NCI-H2196 (cell line): ENCODE data around the gene SEMA5A.
"Not testable (repeated sequence)": the region's sequence is repeated elsewhere in the genome, so short reads cannot be mapped to it uniquely, and the experiment has no call there.

Source experiments
- DNase-seq: peaks from one replicate; lab custom pipeline; 2025; ENCODE audit not compliant: unreplicated experiment; lab: John Stamatoyannopoulos, UW

The SEMA5A gene

GRCh38 chr5:9409413-9409960, 136.4 kb downstream of the SEMA5A start:
- DNase-seq = no peak

GRCh38 chr5:9408964-9409363, 136.9 kb downstream of the SEMA5A start:
- no peak for DNase-seq

DNA sequence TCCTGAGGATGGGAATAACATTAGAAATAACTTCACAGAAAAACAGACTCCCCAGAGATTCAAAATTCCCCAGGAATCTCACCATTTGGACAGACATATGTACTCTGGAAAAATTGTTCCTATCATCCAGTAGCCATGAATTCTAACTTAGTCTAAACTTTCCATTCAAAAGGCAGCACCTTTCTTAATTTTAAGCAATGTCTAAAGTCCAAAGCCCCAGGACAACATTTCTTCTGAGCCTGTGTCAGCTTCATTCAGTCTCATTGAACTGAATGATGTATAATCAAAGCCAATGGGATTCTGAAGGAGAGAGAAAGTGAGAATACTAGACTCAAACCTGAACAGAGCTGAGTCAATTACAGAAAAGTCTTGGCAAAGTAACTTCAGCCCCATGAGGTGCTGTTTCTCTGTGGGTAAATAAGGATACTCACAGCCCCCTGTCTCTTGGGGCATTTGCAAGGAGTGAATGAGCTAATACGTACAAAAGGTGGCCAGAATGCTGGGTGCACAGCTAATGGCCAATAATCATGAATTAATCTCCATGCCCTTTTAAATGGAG, 140.6 kb downstream of the SEMA5A start:
- no peak for DNase-seq

DNA sequence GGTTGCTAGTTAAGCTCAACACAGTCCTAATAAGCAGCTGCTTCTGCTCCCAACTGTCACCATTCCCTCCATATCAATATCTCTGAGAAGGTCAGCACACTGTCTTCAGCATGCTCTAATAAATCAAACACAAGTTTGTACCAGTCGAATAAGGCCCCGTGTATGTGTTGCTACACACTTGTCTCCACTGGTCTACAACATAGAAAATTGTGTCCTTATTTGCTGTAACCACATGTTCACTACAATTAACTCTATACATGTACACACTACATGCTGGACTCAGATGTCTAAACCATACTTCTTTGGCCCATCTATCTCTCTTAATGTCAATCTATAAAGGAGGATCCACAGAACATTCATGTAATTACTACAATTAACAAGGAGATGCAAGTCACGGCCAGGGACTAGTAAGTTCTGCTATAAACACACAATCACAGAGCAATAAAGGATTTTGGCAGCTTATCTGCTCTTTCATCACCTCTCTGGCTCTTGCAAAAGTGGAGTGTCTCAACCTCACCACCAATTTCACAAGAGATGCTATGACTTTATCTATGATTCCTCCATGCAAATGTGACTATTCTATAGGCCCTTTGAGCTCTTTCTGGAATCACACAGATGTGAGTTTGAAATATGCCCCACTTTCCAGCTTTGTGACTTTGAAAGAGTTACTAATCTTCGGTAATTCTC, 143.9 kb downstream of the SEMA5A start:
- DNase-seq = no peak

GRCh38 chr5:9399783-9400182, 146.1 kb downstream of the SEMA5A start:
- DNase-seq = not testable (repeated sequence)

GRCh38 chr5:9399094-9399493, 146.8 kb downstream of the SEMA5A start:
- no peak for DNase-seq

DNA sequence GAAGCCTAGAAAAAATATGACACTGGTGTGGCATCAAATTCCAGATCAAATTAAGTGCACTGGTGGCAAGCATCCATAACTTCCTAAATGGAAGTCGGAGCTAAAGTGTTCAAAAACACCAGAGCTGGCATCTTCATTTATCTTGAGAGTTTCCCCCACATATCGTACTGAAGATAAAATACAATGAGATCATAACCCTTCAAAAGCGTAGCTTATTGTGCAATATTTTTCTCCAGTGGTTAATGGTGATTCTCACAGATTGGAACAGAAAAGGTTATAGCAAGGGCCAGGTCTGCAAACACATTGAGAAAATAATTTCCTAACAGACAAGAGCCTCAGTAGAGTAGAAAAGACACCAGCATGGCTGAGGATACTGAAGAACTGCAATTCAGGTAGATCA, 147.6 kb downstream of the SEMA5A start:
- no peak for DNase-seq

DNA sequence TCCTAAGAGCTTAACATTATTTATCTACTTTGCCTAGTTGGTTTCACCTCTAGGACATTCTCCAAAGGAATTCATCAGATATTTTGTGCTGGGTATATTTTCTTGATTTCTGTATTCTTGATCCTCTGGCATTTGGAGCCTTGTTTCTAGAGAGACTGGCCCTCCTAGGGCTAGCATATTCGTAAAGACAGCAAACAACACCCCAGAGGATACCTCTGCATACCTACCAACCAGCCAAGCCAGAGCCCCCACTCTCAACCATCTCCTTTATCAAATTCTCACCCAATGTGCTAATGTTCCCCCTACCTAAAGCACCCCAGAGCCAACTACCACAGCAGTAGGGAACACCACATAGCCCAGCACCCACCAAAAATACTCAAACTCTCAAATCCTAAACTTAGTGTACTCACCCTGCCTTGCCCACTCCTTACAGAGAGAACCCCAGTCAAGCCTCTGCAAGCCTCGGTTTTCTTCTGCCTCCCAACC, 149.5 kb downstream of the SEMA5A start:
- DNase-seq = no peak

DNA sequence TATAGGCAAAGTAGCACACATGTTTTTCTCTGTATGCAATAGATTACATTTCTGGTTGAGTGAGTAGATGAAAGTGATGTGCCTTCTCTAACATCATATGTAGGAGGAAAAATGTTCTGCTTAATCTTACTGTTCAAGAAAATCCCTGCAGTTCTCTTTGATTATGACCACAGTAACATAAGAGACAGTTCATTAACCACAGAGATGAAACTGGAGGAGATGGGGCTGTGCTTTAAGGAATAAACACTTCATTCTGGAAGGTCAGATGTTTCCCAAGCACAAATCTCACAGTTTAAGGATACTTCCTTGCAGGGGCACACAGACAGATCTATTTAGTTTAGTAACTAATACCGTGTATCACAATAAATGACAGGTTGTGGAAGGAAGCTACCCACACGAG, 150.2 kb downstream of the SEMA5A start:
- DNase-seq = no peak

GRCh38 chr5:9394221-9394620, 151.7 kb downstream of the SEMA5A start:
- no peak for DNase-seq

GRCh38 chr5:9392625-9393024, 153.2 kb downstream of the SEMA5A start:
- no peak for DNase-seq

DNA sequence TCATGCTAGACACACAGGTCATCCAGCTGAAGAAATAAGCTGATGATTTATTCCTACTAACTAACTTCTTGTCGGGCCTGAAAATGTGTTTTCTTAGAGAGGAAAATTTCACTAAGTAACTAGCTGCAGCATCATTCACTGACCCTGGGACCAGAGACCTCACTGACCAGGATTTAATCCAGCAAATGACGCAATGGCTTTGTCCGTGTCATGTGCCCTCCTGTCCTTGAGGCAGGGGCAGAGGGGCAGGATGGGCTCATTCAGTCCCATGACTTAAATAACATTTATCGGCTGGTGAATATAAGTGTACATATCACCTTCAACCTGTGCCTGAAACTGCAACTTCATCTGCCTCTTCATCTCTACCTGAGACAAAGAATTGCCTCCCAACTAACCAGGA, 154.8 kb downstream of the SEMA5A start:
- DNase-seq = no peak

DNA sequence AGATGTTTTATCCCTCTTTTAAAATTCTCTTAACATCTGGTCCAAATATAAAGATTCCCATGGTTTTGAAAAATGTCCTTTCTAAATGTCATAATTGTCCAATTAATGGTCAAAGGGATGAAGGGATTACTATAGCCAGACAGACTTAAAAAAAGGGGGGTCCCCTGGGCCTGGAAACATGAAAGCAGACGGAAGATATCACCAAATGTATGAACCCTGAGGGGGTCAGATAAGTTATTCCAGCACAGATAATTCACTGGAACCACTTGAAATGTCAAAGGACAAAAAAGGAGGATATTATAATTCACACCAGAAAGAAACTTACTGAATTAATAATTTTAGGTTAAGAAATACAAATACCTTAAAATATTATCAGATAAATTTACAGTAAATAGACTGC, 155.8 kb downstream of the SEMA5A start:
- DNase-seq = no peak

DNA sequence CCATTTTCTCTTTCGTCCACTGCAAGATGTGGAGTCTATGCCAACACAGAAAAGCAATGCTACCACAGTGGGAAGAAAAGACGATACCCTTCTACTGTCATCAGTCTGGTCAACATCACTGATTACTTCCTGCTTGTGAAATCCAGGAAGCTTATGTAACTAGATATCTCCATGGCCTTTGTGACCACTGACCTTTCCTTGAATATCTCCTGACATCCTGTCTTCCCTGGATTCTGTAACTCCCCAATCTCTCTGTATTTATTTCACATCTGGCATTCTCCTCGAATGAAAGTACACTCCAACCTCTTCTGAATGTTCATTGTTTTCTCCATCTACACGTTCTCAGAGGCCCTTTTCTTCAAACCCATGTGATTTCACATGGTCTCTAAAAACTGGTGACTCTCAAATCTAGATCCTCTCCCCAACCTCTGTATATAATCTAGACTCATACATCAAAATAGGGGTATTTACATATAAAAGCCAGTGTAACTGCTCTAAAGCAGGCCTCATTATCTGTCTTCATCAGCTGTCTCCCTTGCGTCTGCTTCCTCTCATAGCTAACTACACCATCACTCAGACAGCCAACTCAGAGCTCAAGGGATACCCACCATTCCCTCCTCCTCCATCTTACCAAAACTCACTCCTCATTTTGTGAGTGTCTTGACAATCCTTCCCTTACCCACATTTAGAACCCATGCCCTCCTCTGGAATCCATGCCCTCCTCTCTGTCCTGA, 156.8 kb downstream of the SEMA5A start:
- no peak for DNase-seq

DNA sequence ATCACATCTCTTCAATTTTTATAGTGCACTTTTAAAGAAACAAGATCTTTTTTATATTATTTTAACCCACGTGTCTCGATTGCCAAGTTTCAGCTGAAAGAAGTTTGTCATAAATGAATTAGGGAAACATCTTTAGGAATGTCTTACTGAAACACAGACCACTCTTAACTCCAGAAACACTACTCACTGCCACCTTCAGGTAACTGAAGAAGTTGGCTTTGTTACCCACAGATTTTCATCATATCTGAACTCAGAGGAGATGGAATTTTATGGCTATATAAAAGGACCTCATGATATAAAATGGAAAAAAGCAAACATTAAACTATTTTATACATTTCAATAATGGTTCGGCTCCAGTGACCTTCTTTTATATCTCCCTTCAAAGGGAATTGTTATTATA, 158.0 kb downstream of the SEMA5A start:
- DNase-seq = no peak

GRCh38 chr5:9386945-9387344, 158.9 kb downstream of the SEMA5A start:
- no peak for DNase-seq

DNA sequence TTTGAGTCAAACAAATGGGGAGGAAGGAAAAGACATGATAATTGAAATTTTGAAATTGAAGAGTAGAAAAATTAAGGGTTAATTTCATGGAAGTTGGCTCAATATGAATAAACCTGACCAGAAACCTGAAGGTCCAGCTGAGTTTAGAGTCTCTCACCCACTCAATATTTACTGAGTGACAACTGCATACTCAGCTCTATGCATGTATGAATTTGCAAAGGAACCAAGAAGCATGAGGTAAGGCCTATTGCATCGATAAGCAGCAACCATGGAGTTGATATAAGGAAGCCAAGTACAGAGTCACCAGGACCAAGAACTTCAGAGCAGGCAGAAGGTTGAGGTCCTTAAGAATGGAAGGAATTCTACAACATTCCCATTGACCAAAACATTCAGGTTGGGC, 163.4 kb downstream of the SEMA5A start:
- DNase-seq = no peak

- no peak for DNase-seq
Observed at GRCh38 chr5:9381464-9381863, 164.4 kb downstream of the SEMA5A start.

DNA sequence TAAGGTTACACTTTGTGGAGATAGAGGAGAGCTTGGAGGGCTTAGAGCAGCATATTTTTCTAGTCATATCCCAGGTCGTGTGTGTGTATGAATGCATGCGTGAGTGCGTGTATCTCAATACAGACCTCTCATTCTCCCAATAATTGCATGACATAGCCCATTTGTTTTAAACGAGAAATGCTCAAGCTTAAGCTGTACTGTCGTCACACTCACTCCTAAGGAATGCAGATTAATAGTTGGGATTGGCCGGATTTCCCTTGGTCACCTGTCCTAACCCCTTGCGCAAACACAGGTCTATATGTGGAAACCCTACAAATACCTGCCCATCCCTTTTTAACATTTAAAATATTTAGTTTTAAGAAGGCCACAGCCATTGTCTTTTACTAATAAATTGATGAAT, 165.8 kb downstream of the SEMA5A start:
- DNase-seq = no peak

DNA sequence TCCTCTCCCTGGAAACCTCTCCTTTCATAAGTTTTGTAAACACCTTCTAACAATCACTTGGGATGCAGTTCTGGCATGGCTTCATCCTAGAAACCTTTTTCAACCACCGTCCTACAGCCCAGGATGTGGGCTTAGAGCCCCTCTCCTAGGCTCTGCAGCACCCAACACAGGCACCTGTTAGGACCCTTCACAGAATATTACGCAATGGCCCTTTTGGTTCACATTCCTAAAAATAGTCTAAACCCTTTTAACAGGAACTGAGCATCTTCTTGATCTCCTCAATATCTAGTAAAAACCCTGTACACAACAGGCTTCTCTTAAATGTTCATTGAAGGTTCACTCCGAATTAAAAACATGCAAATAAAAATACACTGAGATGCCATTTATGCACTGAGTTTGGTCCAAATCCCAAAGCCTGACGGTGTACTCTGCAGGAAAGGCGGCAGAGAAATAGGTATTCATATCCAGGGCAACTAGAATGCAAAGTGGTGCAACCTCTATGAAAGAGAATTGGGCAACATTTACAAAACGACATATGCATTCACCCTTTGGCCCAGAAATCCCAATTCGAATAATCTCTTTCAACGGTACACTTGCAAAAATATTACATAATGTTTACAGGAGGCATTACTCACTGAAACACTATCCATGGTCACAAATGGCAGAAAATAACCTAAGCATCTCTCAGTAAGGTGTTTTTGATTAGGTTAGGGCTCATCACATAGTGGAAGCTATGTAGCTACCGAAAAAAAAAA, 169.3 kb downstream of the SEMA5A start:
- no peak for DNase-seq

DNA sequence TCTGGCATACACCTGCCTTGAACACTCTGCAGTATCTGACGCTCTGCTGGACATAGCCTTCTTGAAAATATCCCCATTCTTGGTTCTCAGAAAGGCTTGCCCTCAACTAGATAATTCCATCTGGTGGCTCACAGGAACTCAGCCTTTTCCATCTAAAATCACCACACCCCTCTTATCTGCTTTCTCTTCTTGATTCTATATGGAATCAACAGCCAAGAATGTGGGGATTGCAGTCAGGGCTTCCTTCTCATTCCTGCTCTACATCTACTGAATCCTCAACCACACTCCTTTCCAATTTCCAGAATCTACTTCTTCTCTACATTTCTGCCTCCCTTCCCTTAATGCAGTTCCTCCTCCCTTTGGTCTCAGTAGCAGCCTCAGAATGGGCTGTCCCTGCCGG, 170.1 kb downstream of the SEMA5A start:
- DNase-seq = no peak
